ENCODE measurements around the gene DHODH. TPM values are rescaled to one million over a fixed set of nuclear protein-coding genes. Genes with fewer than 3 reads are reported as not detected.
"Not testable (repeated sequence)": the region's sequence is repeated elsewhere in the genome, so short reads cannot be mapped to it uniquely, and the experiment has no call there.

DHODH gene
- total RNA-seq, 1 experiment from 2014 or later = 4.6 TPM

- DNase-seq (ENCODE audit: low spot score) = not testable (repeated sequence)
Measured at GRCh38 chr16:72054254-72054847, 45.8 kb downstream of the DHODH start, which contains the start of gene HP. Gene HP (plus strand): TSS chr16:72054505. CDS start chr16:72054653, 148 bp downstream.

DNA sequence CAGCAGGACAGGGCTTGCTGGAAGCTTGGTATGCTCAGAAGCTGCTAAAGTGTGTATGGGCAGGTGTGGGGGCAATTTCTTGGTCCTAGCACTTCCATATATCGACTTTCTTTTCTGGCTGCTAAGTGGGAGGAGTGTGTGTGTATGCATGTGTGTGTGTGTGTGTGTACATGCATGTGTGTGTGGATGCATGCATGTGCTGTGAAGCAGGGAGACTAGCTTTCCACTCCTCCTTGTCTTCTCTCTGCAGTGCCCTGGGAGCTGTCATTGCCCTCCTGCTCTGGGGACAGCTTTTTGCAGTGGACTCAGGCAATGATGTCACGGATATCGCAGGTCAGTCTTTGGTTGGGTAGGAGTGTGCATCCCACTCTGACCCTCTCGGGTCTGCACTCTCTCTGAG is 47.4 kb downstream of the DHODH start:
- no peak for DNase-seq (ENCODE audit: low spot score)

DNA sequence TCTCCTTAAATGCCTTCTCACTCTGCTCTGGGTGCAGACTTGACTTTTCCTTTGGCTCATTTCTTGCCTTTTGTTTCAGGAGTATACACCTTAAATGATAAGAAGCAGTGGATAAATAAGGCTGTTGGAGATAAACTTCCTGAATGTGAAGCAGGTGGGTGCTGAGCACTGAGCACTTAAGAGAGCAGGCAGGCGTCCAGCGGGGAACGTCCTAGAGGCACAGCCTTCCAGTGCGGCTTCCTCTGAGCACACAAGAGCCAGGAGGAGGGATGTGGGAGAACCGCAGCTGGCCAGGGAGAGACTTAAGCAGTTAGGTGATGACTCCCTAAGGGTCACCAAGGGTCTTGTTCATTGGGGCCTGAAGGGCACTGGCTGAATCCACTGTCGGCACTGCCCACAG is 48.8 kb downstream of the DHODH start:
- not testable (repeated sequence) for DNase-seq (ENCODE audit: low spot score)

DNA sequence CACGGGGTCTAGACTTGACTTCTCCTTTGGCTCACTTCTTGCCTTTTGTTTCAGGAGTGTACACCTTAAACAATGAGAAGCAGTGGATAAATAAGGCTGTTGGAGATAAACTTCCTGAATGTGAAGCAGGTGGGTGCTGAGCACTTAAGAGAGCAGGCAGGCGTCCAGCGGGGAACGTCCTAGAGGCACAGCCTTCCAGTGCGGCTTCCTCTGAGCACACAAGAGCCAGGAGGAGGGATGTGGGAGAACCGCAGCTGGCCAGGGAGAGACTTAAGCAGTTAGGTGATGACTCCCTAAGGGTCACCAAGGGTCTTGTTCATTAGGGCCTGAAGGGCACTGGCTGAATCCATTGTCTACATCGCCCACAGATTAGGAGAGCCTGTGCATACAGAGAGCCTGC is 50.5 kb downstream of the DHODH start:
- DNase-seq (ENCODE audit: low spot score) = not testable (repeated sequence)

DNA sequence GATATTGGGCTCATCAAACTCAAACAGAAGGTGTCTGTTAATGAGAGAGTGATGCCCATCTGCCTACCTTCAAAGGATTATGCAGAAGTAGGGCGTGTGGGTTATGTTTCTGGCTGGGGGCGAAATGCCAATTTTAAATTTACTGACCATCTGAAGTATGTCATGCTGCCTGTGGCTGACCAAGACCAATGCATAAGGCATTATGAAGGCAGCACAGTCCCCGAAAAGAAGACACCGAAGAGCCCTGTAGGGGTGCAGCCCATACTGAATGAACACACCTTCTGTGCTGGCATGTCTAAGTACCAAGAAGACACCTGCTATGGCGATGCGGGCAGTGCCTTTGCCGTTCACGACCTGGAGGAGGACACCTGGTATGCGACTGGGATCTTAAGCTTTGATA is 51.9 kb downstream of the DHODH start:
- DNase-seq (ENCODE audit: low spot score) = no peak

DNA sequence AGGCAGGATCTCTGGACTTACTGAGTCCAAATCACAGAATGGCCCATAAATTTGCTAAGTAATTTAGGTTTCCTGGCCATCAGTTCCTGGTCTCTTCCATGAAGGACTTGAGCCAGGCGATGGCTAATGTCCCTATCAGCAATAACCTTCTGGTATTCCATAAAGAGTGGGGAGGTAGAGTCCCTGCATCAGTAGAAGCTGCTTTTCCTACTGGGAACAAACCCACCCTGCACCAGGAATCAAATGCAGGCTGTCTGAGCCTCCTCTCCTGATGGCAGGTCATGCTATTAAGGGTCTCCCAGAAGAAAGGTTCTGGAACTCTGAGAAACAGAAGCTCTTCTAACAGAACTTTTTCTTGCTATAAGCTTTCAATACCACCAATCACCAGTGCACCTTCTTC is 53.0 kb downstream of the DHODH start:
- no peak for DNase-seq (ENCODE audit: low spot score)

DNA sequence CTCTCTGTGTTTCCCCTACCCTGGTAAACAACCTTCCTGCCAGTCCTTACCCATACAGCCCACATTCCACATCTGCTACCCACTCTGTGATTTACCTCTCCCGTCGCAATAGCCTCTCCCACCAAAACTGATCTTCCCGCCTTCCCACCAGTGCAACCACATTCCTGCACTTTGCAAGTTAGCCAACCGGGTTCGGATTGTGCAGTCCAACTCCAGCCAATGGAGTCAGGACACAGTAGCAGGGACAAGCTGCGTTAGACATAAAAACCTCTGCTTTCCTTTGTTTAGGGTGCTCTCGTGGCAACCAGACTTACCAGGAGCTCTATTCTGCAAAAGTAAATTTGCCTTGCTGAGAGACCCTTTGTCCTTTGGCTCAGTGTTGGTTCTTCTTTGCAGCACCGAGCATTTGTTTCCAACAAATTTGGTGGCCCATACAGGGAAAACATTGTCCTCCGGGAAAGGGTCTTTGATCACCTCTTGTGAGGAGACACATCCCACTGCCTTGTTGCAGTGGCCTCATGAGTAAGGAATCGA is 55.9 kb downstream of the DHODH start:
- no peak for DNase-seq (ENCODE audit: low spot score)

- peak; percentile 26 for DNase-seq (ENCODE audit: low spot score)
Measured at GRCh38 chr16:72066747-72067146, 58.2 kb downstream of the DHODH start.

DNA sequence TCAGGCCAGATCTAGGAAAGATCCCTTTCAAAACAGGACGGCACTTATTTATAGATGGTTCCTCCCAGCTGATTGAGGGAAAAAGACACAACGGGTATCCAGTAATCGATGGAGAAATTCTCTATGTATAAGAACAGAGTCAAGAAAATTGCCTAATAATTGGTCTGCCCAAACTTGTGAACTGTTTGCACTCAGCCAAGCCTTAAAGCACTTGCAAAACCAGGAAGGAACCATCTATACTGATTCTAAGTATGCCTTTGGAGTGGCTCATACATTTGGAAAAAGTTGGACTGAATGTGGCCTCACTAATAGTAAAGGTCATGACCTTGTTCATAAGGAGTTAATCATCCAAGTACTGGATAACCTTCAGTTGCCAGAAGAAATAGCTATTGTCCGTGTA is 60.4 kb downstream of the DHODH start:
- no peak for DNase-seq (ENCODE audit: low spot score)

DNA sequence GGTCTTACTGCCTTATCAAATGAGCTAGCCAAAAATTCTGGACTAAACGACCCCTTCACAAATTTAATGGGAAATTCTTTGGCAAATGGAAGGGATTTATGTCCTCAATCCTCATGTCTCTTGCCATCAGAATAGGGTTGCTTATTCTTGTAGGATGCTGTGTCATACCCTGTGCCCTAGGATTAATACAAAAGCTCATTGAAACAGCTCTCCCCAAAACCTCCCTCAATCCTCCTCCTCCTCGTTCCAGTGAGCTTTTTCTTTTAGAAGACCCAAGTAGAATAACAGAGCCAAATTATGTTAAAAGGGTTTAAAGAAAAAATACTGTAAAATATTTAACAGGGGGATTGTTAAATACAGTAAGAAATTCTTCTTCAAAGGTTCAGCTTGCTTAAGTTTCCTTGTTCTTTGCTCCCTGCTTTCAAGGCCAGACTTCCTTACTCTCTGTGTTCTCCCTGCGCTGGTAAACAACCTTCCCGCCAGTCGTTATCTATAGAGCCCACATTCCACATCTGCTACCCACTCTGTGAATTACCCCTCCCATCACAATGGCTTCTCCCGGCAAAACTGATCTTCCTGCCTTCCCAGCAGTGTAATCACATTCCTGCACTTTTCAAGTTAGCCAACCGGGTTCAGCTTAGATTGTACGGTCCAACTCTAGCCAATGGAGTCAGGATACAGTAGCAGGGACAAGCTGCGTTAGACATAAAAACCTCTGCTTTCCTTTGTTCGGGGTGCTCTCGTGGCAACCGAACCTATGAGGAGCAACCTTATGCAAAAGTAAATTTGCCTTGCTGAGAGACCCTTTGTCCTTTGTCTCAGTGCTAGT is 64.2 kb downstream of the DHODH start:
- no peak for DNase-seq (ENCODE audit: low spot score)

DNA sequence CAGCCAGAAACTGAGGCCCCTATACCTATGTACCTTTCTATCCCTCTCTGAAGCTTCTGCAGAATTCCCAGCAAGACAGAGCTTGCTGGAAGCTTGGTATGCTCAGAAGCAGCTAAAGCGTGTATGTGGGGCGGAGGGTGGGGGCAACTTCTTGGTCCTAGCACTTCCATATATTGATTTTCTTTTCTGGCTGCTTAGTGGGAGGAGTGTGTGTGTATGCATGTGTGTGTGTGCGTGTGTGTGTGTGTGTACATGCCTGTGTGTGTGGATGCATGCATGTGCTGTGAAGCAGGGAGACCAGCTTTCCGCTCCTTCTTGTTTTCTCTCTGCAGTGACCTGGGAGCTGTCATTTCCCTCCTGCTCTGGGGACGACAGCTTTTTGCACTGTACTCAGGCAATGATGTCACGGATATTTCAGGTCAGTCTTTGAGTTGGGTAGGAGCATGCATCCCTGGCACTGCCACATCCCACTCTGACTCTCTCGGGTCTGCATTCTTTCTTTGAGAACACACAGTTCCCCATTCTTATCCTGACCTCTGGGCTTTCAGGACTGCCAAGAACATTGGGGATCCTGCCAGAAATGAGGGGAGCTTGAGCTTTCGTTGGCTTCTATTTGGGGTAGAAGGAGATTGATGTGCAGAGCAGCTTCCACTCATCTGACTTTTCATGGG is 65.2 kb downstream of the DHODH start:
- DNase-seq (ENCODE audit: low spot score) = no peak

GRCh38 chr16:72075067-72075466 is 66.5 kb downstream of the DHODH start:
- not testable (repeated sequence) for DNase-seq (ENCODE audit: low spot score)

Other genes starting within 250 kb of the DHODH start
- gene AP1G1, start 199.9 kb upstream of the DHODH start, total RNA-seq (2014; rRNA removed; shearing (Covaris generic)) = 49.8 and 51.5 TPM in 2 replicates
- gene ATXN1L, start 162.8 kb upstream of the DHODH start, total RNA-seq (2014; rRNA removed; shearing (Covaris generic)) = 8.0 and 12.6 TPM in 2 replicates
- gene ZNF821, start 124.6 kb upstream of the DHODH start, total RNA-seq (2014; rRNA removed; shearing (Covaris generic)) = 5.5 and 7.0 TPM in 2 replicates
- 220 and 229 TPM in 2 replicates for gene IST1, start 113.2 kb upstream of the DHODH start, total RNA-seq (2014; rRNA removed; shearing (Covaris generic))
- not detected in 2 replicates for gene PKD1L3, start 8.3 kb upstream of the DHODH start, total RNA-seq (2014; rRNA removed; shearing (Covaris generic))
- 0.08 TPM in 1 of 2 replicates, not detected in the other for gene HP, start 45.8 kb downstream of the DHODH start, total RNA-seq (2014; rRNA removed; shearing (Covaris generic))
- gene HPR, start 54.5 kb downstream of the DHODH start, total RNA-seq (2014; rRNA removed; shearing (Covaris generic)) = not detected in 2 replicates
- 7.5 and 13.4 TPM in 2 replicates for gene TXNL4B, start 84.9 kb downstream of the DHODH start, total RNA-seq (2014; rRNA removed; shearing (Covaris generic))
- gene DHX38, start 85.1 kb downstream of the DHODH start, total RNA-seq (2014; rRNA removed; shearing (Covaris generic)) = 25.0 and 40.0 TPM in 2 replicates
- not detected in 2 replicates for gene PMFBP1, start 163.4 kb downstream of the DHODH start, total RNA-seq (2014; rRNA removed; shearing (Covaris generic))

Data from H4 (cell line).